ENCODE measurements around the gene DEFB125.
"Not testable (repeated sequence)": the region's sequence is repeated elsewhere in the genome, so short reads cannot be mapped to it uniquely, and the experiment has no call there.

DEFB125 gene, protein sequence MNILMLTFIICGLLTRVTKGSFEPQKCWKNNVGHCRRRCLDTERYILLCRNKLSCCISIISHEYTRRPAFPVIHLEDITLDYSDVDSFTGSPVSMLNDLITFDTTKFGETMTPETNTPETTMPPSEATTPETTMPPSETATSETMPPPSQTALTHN

DNA sequence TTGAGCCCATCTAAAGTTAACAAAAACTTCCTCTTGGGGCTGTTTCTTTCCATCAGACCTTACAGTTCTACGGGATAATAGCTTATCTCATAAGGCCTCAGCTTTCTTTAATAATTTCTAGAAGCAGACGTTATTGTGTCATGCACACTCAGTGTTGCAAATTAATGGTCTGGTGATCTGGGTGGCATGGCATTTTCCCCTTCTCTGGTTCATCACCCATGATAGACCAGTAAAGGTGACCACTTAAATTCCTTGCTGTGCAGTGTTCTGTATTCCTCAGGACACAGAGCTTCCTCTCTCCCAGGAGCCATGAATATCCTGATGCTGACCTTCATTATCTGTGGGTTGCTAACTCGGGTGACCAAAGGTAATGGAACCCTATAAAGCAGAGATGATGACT, at the start of gene DEFB125:
DEFB125 (plus strand) TSS at position 272 of the 400 bp plus-strand sequence; CDS start at position 310, 38 bp downstream.
- in situ Hi-C loops (cut with MboI; ENCODE audit: low sequenced_read_pairs) = no loop called here

DNA sequence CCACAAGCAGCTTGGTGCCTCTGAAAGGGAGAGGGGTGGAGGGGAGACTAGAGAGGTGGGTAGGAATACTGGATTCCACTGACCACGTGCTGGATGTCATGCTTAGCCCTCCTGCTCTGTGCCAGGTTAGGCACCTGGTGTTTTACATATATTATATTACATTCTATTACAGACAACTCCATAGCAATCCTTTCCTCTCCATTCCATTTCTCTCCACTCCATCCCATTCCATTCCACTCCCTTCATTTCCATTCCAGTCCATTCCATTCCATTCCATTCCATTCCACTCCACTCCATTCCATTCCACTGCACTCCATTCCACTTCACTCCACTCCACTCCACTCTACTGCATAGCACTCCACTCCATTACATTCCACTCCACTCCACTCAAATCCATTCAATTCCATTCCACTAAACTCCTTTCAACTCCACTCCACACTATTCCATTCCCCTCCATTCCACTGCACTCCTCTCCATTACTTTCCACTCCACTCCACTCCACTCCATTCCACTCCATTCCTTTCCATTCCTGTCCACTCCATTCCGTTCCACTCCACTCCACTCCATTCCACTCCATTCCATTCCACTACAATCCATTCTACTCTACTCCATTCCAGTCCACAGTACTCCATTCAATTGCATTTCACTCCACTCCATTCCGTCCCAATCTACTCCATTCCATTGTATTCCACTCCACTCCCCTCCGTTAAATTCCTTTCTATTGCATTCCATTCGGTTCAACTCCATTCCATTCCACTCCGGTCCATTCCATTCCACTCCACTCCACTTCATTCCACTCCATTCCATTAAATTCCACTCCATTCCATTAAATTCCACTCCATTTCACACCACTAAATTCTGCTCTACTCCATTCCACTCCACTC, 27.2 kb upstream of the DEFB125 start:
- in situ Hi-C loops (cut with MboI; ENCODE audit: low sequenced_read_pairs) = no loop called here

DNA sequence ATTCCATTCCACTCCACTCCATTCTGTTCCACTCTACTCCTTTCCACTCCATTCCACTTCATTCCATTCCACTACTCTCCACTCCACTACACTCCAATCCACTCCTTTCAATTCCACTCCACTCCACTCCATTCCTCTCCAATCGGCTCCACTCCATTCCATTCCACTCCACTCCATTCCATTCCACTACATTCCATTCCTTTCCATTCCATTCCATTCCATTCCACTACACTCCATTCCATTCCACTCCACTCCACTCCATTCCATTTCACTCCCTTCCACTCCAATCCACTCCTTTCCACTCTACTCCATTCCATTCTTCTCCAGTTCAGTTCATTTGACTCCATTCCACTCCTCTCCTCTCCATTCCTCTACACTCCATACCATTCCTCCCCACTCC, 26.2 kb upstream of the DEFB125 start:
- in situ Hi-C loops (cut with MboI; ENCODE audit: low sequenced_read_pairs) = no loop called here

DNA sequence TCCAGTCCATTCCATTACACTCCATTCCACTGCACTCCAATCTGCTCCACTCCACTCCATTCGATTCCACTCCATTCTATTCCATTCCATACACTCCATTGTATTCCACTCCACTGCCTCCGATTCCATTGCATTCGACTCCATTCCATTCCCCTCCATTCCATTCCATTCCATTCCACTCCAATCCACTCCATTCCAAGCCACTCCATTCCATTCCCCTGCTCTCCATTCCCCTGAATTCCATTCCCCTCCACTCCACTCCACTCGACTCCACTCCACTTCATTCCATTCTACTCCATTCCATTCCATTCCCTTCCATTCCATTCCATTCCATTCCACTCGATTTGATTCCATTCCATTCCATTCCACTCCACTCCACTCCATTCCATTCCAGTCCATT, 25.7 kb upstream of the DEFB125 start:
- in situ Hi-C loops (cut with MboI; ENCODE audit: low sequenced_read_pairs) = no loop called here

DNA sequence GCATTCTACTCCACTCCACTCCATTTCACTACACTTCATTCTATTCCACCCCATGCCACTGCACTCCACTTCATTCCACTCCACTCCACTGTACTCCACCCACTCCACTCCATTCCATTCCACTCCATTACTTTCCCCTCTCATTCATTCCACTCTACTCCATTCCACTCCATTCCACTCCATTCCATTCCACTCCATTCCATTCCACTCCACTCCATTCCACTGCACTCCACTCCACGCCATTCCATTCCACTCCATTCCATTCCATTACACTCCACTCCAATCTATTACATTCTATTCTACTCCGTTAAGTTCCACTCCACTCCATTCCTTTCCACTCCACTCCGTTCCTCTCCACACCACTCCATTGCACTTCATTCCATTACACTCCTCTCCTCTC, 25.0 kb upstream of the DEFB125 start:
- in situ Hi-C loops (cut with MboI; ENCODE audit: low sequenced_read_pairs) = no loop called here

DNA sequence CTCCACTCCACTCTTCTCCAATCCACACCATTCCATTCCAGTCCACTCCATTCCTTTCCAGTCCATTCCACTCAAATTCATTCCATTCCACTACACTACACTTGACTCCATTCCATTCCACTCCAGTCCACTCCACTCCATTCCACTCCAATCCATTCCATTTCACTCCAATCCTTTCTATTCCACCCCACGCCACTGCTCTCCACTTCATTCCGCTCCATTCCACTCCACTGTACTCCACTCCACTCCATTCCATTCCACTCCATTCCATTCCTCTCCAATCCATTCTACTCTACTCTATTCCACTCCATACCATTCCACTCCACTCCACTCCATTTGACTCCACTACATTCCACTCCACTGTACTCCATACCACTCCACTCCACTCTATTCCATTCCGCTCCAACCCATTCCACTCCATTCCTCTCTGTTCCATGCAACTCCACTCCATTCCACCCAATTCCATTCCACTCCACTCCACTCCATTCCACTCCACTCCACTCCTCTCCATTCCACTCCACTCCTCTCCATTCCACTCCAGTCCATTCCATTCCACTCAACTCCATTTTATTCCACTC, 23.4 kb upstream of the DEFB125 start:
- in situ Hi-C loops (cut with MboI; ENCODE audit: low sequenced_read_pairs) = no loop called here

DNA sequence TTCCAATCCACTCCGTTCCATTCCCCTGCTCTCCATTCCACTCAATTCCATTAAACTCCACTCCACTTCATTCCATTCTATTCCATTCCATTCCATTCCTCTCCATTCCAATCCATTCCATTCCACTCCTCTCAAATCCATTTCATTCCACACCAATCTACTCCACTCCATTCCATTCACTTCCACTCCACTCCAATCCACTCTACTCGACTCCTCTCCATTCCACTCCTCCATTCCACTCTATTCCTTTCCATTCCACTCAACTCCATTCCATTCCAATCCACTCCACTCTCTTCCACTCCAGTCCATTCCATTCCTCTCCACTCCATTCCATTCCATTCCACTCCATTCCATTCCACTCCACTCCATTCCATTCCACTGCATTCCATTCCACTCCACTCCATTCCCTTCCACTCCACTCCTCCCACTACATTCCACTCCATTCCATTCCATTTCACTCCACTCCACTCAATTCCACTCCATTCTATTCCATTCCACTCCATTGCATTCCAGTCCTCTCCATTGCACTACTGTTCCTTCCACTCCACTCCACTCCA, 22.6 kb upstream of the DEFB125 start:
- in situ Hi-C loops (cut with MboI; ENCODE audit: low sequenced_read_pairs) = no loop called here

DNA sequence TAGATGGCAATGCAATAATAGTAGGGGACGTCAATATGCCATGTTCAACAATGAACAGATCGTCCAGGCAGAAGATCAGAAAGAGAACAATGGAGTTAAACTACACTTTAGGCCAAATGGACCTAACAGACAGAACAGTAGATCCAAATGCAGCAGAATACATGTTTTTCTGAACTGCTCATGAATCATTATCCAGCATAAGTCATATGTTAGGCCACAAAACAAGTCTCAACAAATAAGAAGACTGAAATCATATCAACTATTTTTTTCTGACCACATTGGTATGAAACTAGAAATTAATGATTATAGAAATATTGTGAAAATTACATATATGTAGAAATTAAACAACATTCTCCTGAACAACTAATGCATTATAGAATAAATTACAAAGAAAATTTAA, 10.2 kb upstream of the DEFB125 start:
- in situ Hi-C loops (cut with MboI; ENCODE audit: low sequenced_read_pairs) = no loop called here

DNA sequence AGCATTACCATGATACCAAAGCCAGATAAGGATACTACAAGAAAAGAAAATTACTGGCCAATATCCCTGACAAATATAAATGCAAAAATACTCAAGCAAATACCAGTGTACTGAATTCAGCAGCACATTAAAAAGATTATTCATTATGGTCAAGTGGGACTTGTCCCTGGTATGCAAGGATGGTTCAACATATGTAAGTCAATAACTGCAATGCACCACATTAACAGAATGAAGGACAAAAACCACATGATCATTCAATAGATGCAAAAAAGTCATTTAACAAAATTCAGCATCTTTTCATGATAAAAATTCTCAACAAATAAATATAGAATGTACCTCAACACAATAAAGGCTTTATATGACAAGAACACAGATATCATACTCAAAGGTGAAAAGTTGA, 9.1 kb upstream of the DEFB125 start:
- in situ Hi-C loops (cut with MboI; ENCODE audit: low sequenced_read_pairs) = no loop called here

DNA sequence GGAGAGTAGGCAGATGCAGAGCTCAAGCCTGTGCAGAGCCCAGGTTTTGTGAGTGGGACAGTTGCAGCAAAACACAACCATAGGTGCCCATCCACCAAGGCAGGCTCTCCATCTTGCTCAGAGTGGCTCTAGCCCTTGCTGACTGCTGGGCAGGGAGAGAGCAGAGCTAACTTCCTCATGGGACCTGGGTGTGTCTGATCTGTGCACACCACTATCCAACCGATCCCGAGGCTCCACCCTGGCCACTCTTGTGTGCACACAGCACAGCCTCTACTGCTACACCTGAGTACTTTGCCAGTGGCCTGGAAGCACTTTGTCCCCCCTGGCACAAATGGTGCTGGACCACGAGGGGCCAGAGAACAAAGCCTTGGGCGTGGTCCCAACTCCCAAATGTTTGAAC, 7.9 kb upstream of the DEFB125 start:
- in situ Hi-C loops (cut with MboI; ENCODE audit: low sequenced_read_pairs) = no loop called here

DNA sequence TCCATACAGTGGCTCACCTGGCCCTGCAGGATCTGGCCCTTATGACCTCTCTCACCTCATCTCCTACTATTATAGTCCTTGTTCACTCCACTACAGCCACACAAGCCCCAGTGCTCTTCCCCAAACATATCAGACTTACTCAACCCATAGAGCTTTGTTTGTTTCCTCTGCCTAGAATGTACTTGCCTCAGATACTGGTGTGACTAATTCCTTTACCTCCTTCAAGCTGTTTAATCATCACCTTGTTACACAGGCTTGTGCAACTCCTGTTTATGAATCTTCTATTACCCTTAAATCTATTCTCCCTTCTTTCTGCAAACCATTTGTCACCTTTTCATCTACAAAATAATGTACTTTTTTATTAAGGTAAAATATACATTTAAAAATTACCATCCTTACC, 3.2 kb downstream of the DEFB125 start:
- in situ Hi-C loops (cut with MboI; ENCODE audit: low sequenced_read_pairs) = no loop called here

DNA sequence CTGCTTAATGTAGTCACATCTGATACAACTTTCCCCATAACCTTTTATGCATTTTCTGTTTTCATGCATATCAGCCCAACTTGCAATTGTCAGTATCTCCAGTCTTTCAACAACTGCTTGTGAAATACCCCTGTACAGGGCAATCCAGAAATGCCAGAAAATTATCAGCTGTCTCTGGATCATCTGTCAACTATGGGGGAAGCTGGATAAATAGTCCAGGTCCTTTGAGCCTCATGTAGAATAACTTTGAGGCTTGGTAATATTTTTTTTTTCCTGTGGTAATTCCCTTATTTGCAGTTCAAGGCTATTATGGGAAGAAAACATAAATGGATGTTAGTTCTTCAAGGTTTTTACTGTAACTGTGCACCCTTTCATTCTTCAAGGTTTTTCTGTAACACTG, 6.2 kb downstream of the DEFB125 start:
- in situ Hi-C loops (cut with MboI; ENCODE audit: low sequenced_read_pairs) = no loop called here

DNA sequence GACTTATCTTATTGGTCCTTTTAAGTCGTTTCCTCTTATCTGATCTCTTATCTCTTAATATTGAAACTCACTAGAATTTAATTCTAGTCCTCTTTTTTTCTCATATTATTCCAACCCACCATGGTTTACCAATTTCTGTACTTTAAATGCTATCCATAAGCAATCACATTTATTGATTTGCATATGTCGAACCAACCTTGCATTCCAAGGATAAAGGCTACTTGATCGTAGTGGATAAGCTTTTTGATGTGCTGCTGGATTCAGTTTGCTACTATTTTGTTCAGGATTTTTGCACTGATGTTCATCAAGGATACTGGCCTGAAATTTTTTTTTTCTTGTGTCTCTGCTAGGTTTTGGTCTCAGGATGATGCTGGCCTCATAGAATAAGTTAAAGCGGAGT, 7.7 kb downstream of the DEFB125 start:
- in situ Hi-C loops (cut with MboI; ENCODE audit: low sequenced_read_pairs) = no loop called here

DNA sequence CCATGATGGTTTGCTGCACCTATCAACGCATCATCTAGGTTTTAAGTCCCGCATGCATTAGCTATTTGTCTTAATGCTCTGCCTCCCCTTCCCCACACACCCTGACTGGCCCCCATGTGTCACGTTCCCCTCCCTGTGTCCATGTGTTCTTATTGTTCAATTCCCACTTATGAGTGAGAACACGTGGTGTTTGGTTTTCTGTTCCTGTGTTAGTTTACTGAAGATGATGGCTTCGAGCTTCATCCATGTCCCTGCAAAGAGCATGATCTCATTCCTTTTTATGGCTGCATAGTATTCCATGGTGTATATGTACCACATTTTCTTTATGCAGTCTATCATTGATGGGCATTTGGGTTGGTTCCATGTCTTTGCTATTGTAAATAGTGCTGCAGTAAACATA, 10.2 kb downstream of the DEFB125 start:
- in situ Hi-C loops (cut with MboI; ENCODE audit: low sequenced_read_pairs) = not testable (repeated sequence)

DNA sequence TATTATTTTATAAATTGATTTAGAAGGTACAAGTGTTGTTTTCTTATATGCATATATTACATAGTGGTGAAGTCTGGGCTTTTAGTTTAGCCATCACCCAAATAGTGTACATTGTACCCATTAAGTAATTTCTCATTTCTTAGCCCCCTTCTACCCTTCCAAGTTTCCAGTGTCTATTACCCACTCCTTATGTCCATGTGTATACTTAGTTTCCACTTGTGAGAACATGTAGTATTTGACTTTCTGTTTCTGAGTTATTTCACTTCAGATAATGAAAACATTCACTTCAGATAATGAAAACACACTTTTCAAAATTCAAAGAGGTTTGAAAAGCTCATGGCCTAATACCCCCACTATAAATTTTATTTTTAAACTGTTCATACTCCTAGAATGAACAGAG, 14.5 kb downstream of the DEFB125 start:
- in situ Hi-C loops (cut with MboI; ENCODE audit: low sequenced_read_pairs) = no loop called here

DNA sequence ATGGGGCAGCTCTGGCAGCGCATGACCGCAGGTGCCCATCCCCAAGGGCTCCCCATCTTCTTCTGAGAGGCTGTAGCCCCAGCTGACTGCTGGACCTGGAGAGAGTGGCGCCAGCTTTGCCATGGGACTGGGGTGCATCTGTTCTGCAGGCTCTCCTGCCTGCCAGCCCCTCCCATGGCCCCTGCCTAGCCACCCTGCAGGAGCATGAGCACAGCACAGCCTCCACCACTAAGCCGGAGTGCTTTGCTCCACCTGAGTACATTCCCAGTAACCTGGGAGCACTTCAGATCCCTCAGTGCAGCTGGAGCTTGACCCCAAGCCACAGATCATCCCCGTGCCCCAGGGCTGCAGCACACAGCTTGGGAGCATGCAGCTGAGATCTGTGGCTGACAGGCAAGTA, 16.0 kb downstream of the DEFB125 start:
- in situ Hi-C loops (cut with MboI; ENCODE audit: low sequenced_read_pairs) = no loop called here

DNA sequence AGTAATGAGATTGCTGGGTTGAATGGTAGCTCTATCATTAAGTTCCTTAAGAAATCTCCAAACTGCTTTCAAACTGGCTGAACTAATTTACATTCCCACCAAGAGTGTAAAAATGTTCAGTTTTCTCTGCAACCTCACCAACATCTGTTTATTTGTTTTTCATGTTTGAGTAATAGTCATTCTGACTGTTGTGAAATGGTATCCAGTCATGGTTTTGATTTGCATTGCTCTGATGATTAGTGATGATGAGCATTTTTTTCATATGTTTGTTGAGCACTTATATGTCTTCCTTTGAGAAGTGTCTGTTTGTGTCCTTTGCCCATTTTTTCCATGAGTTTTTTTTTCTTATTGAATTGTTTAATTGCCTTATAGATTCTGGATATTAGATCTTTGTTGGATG, 24.9 kb downstream of the DEFB125 start:
- in situ Hi-C loops (cut with MboI; ENCODE audit: low sequenced_read_pairs) = no loop called here

DNA sequence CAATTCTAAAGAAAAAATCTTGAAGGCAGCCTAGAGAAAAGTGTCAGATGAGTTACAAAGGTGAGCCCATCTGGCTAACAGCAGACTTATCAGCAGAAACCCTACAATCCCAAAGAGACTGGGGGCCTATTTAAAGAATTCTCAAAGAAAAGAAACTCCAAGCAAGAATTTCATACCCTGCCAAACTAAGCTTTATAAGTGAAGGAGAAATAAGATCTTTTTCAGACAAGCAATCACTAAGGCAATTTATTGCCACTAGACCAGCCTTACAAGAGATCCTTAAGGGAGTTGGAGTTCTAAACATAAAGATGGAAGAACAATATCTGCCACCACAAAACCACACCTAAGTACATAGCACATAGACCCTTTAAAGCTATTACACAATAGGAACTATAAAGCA, 30.0 kb downstream of the DEFB125 start:
- in situ Hi-C loops (cut with MboI; ENCODE audit: low sequenced_read_pairs) = no loop called here

DNA sequence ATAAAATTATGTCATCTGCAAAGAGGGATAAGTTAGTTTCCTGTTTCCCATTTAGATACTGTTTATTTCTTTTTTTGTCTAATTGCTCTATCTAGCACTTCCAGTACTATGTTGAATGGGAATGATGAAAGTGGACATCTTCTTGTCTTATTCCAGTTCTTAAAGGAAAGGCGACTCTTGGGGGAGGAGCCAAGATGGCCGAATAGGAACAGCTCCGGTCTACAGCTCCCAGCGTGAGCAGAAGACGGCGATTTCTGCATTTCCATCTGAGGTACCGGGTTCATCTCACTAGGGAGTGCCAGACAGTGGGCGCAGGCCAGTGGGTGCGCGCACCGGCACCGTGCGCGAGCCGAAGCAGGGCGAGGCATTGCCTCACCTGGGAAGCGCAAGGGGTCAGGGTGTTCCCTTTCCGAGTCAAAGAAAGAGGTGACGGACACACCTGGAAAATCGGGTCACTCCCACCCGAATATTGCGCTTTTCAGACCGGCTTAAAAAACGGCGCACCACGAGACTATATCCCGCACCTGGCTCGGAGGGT, 42.4 kb downstream of the DEFB125 start:
- in situ Hi-C loops (cut with MboI; ENCODE audit: low sequenced_read_pairs) = not testable (repeated sequence)

DNA sequence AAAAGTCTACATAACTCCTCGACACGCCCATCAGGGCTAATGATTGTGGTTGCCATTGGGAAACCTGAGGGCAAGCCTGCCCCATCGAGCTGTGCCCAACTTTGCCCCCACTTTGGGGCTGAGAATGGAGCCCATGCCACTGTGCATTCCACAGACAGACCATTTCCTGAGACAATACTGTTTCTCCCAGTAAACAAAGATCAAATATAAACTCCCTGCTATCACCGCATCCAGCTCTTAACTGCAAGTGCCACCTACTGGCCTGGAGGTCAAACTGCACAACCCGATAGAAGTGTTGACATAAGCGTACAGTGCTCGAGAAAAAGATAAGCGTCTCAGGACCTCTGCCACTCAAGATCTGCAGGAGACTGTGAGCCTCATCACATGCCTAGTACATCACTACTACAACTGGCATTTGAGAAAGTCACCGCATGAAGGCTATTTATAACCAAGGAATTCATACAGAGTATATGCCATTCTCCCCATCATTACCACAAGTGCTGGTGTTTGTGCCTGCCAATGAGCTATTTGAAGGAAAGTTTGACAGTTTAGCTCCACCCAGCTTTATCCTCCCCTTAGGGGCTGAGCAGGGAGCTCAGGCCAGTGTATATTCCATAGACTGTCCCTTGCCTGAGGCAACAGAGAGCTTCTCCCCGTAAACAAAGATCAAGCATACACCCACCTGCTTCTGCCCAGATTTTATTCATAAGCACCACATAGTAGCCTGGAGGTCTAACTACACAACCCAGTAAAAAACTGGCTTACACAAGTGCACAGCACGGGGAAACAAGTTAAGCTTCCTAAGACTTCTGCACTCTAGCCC, 50.4 kb downstream of the DEFB125 start:
- in situ Hi-C loops (cut with MboI; ENCODE audit: low sequenced_read_pairs) = no loop called here

DNA sequence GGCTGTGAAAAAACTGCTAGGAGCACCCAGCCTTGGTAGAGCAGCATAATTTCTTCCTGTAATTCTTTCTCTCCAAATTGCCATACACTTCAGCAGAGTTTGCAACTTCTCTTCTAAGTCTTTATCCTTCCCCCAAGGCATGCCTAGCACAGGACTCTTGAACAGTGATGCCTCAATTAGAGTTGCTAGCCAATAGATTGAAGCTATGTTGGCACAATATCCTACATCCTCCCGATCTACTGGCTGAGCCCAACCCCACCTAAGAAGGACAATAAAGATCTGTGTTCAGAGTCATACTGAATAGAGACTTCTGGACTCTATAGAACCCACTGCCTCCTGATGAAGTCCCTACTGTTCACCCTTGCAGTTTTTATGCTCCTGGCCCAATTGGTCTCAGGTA, 54.8 kb downstream of the DEFB125 start, which contains the start of gene DEFB126:
DEFB126 (plus strand) TSS at position 301 of the 400 bp plus-strand sequence; CDS start at position 340, 39 bp downstream.
- in situ Hi-C loops (cut with MboI; ENCODE audit: low sequenced_read_pairs) = no loop called here

All from HL-60/S4 (cell line).